H1 (cell line): ENCODE data around the gene PPFIA2. TPM values are rescaled to one million over a fixed set of nuclear protein-coding genes. Genes with fewer than 3 reads are reported as not detected.

ENCODE experiments used
- NANOG ChIP-seq: IDR thresholded peaks from 2 replicates; pipeline ENCODE4 v1.6.1; 2011; ENCODE audit warnings: low read length, low read depth, mild to moderate bottlenecking, inconsistent platforms; ENCODE audit not compliant: insufficient read depth, poor library complexity, severe bottlenecking
- PHF8 ChIP-seq: fragments of 200-600 bp; sonication (generic); conservative IDR thresholded peaks from 2 replicates; pipeline ENCODE4 v1.7.1; 2012; ENCODE audit warnings: low read depth, mild to moderate bottlenecking, inconsistent platforms, low read length, moderate library complexity
- SP1 ChIP-seq: IDR thresholded peaks from 2 replicates; pipeline ENCODE4 v1.6.1; 2011; ENCODE audit warnings: low read depth, low read length
- TBP ChIP-seq: IDR thresholded peaks from 2 replicates; pipeline ENCODE4 v1.6.1; 2011; ENCODE audit warnings: low read depth, low read length, improper control_type of control experiment
- TCF12 ChIP-seq: IDR thresholded peaks from 2 replicates; pipeline ENCODE4 v1.6.1; 2011; ENCODE audit warnings: low read depth, mild to moderate bottlenecking, low read length
- polyA plus RNA-seq, 7 experiments: library from polyadenylated mRNA; depleted of rRNA in 3 of 7; stranded (reverse) in 5 of 7; unstranded in 2 of 7; fragments of >200 nt in 5 of 7; fragments of 200-250 nt in 2 of 7; gene quantifications; 1 replicate in 5 of 7; 2 replicates in 1 of 7; 4 replicates in 1 of 7; pipeline versions ENCODE4 v1.2.1 to v1.2.3, GENCODE V29; 2011 to 2013; ENCODE audit warnings: missing spikeins in 2 of 7, mixed read lengths in 2 of 7
- total RNA-seq: library from RNA; stranded (reverse); fragmentation: NEBNext Ultra II Directional; extraction: Animal tissue kit (Norgen Biotek cat#: 25700); gene quantifications from 2 replicates; pipeline ENCODE4 v1.2.1, GENCODE V29; 2021
- TF ChIP-seq, protein P1 (sequence below), 3 experiments: IDR thresholded peaks; 1 replicate in 2 of 3; 2 replicates in 1 of 3; pipeline versions ENCODE4 v1.5.1 to v1.6.1; 2011; ENCODE audit warnings: low read length in 3 of 3, mild to moderate bottlenecking in 3 of 3, inconsistent platforms in 2 of 3, low read depth in 1 of 3, moderate library complexity in 1 of 3; ENCODE audit not compliant: insufficient read depth in 1 of 3; ENCODE audit errors: control extremely low read depth in 1 of 3

Gene PPFIA2
- total and polyA plus RNA-seq, 2 of the 8 experiments (the other 6 are each of a cell fraction or from before 2014, with no cell fraction given) = 1.2 to 1.8 TPM

DNA sequence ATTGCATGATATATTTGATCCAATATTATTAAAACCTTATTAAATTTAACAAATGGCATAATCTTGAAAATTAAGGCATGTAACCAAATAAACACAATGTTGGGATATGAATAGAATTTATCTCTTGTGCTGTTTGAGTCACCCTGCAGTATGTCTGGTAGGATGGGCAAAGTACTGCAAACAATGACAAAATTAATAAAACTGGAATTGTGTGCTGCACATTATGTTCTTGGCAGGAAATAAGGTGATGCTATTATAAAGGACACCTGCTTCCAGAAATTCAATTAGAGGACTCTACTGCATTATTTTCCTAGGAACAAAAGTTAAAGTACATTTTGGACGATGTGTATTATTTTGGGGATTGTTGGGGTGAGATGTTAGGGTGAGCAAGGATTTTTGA lies 132.7 kb downstream of the PPFIA2 start (continued):
- TF ChIP-seq, protein P1, sequence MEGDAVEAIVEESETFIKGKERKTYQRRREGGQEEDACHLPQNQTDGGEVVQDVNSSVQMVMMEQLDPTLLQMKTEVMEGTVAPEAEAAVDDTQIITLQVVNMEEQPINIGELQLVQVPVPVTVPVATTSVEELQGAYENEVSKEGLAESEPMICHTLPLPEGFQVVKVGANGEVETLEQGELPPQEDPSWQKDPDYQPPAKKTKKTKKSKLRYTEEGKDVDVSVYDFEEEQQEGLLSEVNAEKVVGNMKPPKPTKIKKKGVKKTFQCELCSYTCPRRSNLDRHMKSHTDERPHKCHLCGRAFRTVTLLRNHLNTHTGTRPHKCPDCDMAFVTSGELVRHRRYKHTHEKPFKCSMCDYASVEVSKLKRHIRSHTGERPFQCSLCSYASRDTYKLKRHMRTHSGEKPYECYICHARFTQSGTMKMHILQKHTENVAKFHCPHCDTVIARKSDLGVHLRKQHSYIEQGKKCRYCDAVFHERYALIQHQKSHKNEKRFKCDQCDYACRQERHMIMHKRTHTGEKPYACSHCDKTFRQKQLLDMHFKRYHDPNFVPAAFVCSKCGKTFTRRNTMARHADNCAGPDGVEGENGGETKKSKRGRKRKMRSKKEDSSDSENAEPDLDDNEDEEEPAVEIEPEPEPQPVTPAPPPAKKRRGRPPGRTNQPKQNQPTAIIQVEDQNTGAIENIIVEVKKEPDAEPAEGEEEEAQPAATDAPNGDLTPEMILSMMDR (IDR thresholded peaks at IDR 0.05; ENCODE audit: control extremely low read depth in 1 of 3, insufficient read depth in 1 of 3, low read depth in 1 of 3, low read length in 3 of 3) = no peak
- no peak for TF ChIP-seq TCF12
- no peak for TF ChIP-seq TBP
- TF ChIP-seq SP1 = no peak
- no peak for TF ChIP-seq PHF8
- TF ChIP-seq NANOG = no peak
